GM19025 (cell line): ENCODE results near the gene BSND.

Source experiments
- ATAC-seq: cut with Tn5 transposase; IDR thresholded peaks from one replicate; pipeline ENCODE4 v1.9.1; 2021; ENCODE audit warnings: mild to moderate bottlenecking, low read depth, moderate library complexity; ENCODE audit not compliant: unreplicated experiment

BSND gene

DNA sequence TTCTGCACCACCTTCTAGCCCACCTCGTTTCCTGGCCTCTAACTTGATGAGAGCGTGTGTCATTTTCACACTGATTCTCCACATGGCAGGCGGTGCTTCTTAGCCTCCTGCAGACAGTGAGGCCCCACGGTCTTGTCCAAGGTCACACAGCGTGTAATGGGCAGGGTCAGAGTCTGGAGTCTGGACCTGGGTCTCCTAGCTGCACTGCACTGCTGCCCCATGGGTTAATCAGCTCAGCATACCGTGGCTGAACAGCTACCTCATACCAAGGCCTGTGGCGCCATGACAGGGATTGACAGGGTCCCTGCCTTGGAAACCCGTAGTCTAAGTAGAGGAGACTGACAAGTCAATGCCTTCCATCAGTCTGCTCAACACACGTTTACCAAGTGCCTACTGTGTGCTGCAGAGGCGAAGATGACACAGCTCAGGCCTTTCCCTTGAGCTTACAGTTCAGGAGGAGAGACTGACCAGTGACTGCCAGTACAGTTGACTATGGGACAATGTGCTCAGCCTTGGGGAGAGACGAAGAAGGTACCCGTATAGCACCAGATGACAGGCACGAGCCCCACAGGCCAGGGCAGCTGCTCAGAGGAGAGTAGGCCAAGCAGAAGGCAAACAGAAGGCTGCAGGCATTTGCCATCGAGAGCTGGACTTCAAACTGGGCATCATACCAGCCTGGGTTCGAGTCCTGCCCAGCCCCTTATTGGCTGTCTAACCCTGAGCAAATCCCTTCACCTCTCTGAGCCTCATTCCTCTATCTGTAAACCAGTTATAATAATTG is 46.1 kb downstream of the BSND start:
- no peak for ATAC-seq

- ATAC-seq, result no peak
Observed at GRCh38 chr1:55045430-55045829, 46.7 kb downstream of the BSND start.

- ATAC-seq, result no peak
Observed at GRCh38 chr1:55046871-55047270, 48.1 kb downstream of the BSND start.

GRCh38 chr1:55047611-55048010 is 48.9 kb downstream of the BSND start:
- no peak for ATAC-seq

DNA sequence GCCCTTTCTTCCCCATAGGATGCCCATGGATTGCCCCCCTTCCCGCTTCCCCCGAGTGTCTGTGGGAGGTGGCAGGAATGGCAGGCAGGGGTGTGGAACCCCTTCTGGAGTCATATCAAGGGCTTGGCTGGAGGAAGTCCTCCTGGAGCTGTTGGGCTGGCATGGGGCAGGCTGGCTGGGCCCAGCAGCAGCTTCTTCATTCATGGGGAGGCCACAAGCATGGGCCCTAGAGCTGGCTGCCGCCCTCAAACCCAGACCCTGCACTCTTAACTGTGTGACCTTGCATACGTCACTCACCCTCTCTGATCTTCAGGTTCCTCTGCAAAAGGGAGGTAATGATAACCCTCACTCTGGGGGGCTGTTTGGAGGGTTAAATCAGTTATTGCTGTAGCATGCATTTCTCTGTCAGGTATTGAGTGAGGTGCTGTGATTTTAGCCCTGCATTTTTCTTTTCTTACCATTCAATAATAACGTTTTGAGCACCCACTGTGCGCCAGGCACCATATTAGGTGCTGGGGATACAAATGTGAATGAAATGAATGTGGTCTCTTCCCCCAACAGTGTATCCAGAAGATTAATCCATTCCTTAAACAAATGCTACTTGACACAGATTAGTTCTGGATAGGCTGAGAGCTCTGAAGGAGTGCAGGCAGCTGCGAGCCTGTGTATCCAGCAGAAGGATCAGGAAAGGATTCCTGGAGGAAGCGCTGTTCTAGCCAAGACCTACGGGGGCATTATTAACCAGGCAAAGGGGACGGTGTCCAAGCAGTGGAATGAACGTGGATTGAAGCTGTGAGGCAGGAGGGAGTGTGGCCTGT is 49.9 kb downstream of the BSND start:
- ATAC-seq, result no peak

DNA sequence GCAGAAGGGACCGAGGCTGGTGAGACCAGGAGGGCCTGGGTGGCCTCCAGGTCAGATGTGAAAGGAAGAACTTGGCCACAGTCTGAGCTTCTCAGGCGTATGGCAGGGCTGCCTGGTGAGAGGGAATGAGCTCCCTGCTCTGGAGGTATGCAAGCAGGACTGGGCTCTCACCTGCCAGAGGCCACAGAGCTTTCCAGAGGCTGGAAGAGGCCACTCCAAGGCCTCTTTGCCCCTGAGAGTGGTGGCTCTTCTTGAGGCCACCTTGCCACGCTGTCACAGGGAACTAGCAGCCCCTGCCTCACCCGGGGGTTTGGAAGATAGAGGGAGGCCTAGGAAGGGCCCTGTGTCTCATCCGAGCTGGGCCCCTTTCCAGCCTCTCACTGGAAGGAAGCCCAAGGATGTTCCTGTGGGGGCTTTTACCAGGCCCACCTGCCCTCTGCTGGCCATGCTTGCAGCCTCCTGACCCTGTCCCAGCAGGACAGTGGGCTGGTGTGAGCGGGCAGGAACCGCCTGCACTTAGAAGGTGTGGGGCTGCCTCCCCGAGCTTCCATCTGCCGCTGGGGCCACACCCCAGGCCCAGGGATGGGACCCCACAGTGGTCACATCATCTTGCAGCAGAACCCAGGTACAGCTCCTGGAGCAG is 50.7 kb downstream of the BSND start:
- no peak for ATAC-seq

GRCh38 chr1:55049914-55050278 is 51.2 kb downstream of the BSND start:
- no peak for ATAC-seq

DNA sequence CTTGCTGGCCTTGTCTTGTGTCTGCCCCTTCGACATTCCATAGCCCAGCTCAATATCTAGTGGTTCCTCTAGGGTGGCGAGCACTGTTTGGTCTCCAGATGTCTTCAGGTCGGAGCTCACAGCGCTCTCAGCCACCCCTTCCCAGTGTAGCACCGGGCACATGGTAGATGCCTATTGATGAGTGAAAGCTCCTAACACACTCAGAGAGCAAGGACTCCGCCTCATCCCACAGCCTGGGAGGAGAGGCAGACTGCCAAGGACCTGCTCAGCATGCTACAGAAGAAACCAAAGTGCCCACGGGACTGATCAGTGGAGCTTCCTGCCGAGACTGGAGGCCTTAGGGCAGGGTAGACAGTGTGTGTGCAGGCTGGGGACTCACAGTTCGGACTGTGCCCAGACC is 51.5 kb downstream of the BSND start:
- no peak for ATAC-seq

DNA sequence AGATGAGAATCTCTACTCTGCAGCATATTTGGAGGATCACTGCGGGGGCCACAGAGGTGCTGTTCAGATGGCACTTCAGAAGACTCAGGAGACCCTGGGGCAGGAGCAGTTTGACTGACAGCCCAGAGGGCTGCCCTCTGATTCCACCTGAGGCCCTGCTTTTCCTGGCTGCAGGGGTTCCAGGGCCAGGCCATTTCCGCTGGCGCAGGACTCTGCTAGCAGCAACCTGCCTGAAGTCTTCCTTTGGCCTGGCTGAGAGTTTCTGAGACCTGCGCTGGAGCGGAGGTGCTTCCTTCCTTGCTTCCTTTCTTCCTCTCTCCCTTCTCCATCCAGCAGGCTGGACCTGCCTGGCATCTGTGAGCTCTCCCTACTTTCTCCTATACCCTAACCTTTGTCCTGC is 52.4 kb downstream of the BSND start:
- ATAC-seq, result no peak

DNA sequence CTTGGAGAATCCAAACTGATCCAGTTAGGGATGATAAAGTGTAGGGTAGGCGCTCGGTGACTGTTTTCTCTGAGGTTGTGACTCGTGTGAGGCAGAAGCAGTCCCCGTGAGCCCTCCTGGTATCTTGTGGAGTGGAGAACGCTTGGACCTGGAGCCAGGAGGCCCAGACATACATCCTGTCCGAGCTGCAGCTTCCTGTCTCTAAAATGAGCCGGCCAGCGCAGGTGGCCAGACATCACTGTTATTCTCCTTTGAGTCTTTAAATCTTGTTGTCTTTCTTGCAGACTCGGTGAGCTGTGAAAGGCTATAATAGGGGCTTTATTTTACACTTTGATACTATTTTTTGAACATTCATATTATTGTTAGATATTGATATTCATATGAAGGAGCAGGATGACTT is 52.9 kb downstream of the BSND start:
- ATAC-seq, result no peak

- ATAC-seq, result no peak
Observed at GRCh38 chr1:55052221-55053142, 53.7 kb downstream of the BSND start.

- ATAC-seq, result no peak
Observed at GRCh38 chr1:55053265-55053954, 54.7 kb downstream of the BSND start.

DNA sequence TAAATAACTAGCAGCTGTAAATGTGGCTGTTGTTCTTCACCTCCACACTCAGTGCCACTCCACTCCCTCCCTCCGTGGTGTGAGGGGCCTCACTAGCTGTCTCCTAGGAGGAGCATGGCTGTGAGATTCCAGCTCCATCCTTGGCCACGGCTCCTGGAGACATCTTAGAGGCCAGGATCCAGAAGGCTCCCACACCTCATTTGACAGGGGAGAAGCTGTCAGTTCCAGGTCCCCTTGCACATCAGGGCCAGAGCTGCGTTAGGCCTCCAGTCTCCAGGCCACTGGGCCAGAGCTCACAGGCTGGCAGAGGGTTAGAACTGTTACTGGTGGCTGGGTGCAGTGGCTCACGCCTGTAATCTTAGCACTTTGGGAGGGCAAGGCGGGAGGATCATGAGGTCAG is 55.7 kb downstream of the BSND start:
- no peak for ATAC-seq

DNA sequence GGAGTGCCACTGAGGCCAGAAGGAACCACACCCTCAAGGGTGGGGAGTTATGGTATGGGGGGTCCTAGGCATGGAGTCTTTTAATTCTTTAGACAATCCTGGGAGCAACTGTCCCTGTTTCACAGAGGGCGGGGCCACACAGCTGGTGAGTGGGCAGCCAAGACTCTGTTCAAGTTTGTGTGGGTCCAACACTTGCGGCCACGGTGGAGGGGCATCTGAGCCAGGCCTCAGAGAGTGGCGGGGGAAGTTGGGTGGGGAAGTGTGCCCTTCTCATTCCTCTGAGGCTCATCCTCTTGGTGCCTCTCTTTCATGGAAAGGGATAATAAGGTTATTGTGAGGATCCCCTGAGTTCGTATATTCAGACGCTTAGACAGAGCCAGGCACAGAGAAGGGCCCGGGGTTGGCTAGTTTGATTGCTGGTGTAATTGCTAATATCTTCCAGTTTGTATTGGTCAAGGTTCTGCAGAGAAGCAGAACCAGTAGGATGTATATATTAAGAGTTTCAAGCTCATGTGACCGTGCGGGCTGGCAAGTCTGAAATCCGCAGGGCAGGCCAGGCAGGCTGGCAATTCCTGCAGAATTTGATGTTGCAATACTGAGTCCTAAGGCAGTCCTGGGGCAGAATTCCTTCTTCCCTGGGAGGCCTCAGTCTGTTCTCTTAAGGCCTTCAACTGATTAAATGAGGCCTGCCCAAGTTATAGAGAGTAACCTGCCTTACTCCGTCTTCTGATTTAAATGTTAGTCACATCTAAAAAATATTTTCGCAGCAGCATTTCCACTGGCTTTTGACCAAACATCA is 56.5 kb downstream of the BSND start:
- ATAC-seq, result no peak

DNA sequence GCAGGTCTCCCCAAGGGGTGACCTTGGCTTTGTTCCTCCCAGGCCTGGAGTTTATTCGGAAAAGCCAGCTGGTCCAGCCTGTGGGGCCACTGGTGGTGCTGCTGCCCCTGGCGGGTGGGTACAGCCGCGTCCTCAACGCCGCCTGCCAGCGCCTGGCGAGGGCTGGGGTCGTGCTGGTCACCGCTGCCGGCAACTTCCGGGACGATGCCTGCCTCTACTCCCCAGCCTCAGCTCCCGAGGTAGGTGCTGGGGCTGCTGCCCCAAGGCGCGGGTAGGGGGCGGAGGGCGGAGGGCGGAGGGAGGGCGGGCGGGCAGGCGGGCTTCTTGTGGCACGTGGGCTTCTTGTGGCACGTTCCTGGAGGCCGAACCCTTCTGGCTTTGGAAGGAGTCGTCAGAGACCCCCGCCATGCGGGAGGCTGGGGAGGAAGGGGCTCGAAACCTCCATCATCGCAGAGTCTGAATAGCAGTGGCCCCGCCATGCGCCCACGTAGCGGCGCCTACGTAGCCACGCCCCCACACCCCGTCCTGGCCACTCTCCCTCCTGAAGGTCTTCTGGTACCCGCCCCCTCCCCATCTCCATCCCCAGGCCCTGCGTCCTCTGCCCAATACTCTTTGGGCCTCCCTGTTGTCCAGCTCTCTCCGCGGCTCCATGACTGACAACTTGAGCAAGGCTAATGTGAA is 57.4 kb downstream of the BSND start:
- ATAC-seq, result no peak

- no peak for ATAC-seq
Observed at GRCh38 chr1:55056632-55056992, 57.9 kb downstream of the BSND start.

DNA sequence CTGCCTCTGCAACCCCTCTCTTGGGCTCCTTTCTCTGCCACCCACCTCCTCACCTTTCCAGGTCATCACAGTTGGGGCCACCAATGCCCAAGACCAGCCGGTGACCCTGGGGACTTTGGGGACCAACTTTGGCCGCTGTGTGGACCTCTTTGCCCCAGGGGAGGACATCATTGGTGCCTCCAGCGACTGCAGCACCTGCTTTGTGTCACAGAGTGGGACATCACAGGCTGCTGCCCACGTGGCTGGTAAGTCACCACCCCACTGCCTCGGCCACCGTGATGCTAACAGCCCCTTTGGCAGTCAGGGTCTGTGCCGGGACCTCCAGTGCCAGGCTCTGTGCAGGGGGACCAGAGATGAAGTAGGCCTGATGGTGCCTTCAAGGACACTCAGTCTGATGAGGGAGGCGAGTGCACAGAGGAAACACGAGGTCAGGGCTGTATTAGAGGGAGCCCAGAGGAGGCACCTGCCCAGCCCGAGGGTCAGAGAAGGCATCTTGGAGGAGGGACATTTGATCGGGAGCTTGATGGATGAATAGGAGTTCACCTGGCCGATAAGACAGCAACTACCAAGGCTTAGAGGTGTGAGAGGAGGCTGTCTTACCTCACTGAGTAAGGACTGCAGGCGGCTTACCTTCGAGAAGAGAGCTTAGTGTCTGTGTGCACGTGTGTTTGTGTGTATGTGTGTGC is 58.7 kb downstream of the BSND start:
- no peak for ATAC-seq

- ATAC-seq, result no peak
Observed at GRCh38 chr1:55057956-55058298, 59.2 kb downstream of the BSND start.
